ENCODE results near the gene CCSER2. TPM values are rescaled to one million over a fixed set of nuclear protein-coding genes. Genes with fewer than 3 reads are reported as not detected.

Gene CCSER2
- polyA plus RNA-seq, 1 donor: 54.6 TPM

GRCh38 chr10:84549368-84550165, 221.2 kb downstream of the CCSER2 start:
- no peak for DNase-seq

- DNase-seq: no peak
Observed at GRCh38 chr10:84550756-84551436, 222.5 kb downstream of the CCSER2 start.

GRCh38 chr10:84551437-84552120, 223.2 kb downstream of the CCSER2 start:
- DNase-seq: no peak

- DNase-seq: no peak
Observed at GRCh38 chr10:84552478-84552877, 224.1 kb downstream of the CCSER2 start.

- no peak for DNase-seq
Observed at GRCh38 chr10:84562592-84562991, 234.2 kb downstream of the CCSER2 start.

GRCh38 chr10:84563355-84563754, 235.0 kb downstream of the CCSER2 start:
- no peak for DNase-seq

GRCh38 chr10:84563868-84564267, 235.5 kb downstream of the CCSER2 start:
- no peak for DNase-seq

- no peak for DNase-seq
Observed at GRCh38 chr10:84565881-84566582, 237.6 kb downstream of the CCSER2 start.

- DNase-seq: no peak
Observed at GRCh38 chr10:84567133-84567532, 238.7 kb downstream of the CCSER2 start.

Other genes with a start within 250 kb of the CCSER2 start
- gene GHITM, start 189.1 kb upstream of the CCSER2 start, polyA plus RNA-seq (ENCODE audit: insufficient read length): 103 TPM
- not detected for gene GPR15LG, start 154.8 kb upstream of the CCSER2 start, polyA plus RNA-seq (ENCODE audit: insufficient read length)
- 1.0 TPM for gene CDHR1, start 134.1 kb upstream of the CCSER2 start, polyA plus RNA-seq (ENCODE audit: insufficient read length)
- not detected for gene LRIT2, start 103.0 kb upstream of the CCSER2 start, polyA plus RNA-seq (ENCODE audit: insufficient read length)
- not detected for gene LRIT1, start 87.0 kb upstream of the CCSER2 start, polyA plus RNA-seq (ENCODE audit: insufficient read length)
- 18.9 TPM for gene RGR, start 83.5 kb upstream of the CCSER2 start, polyA plus RNA-seq (ENCODE audit: insufficient read length)

Data from hindlimb muscle (tissue), 1 donor.